Effector memory CD4-positive, alpha-beta T cell (primary cell): Measurements from ENCODE around the gene PFKFB2.

Experiments
- DNase-seq, 3 donors: peaks; one replicate each; pipeline ENCODE4 v3.0.0-alpha.2; 2020
- H3K27ac ChIP-seq: 2 replicates; pipeline ENCODE4 v1.7.0; 2013; ENCODE audit warnings: mild to moderate bottlenecking, low read length, moderate library complexity; ENCODE audit not compliant: insufficient read depth, poor library complexity, severe bottlenecking
- H3K27me3 ChIP-seq: replicated peaks from 2 replicates; pipeline ENCODE4 v1.7.0; 2013; ENCODE audit warnings: mild to moderate bottlenecking, low read length; ENCODE audit not compliant: insufficient read depth, control insufficient read depth, poor library complexity, severe bottlenecking
- H3K36me3 ChIP-seq: 2 replicates; pipeline ENCODE4 v1.7.0; 2013; ENCODE audit warnings: mild to moderate bottlenecking, low read length, moderate library complexity; ENCODE audit not compliant: control insufficient read depth, insufficient read depth
- H3K4me1 ChIP-seq: 2 replicates; pipeline ENCODE4 v1.7.0; 2013; ENCODE audit warnings: low read length, mild to moderate bottlenecking; ENCODE audit not compliant: control insufficient read depth, insufficient read depth, poor library complexity, severe bottlenecking
- H3K4me3 ChIP-seq: 2 replicates; pipeline ENCODE4 v1.7.0; 2013; ENCODE audit warnings: low read length, low read depth, mild to moderate bottlenecking; ENCODE audit not compliant: insufficient read depth, poor library complexity, severe bottlenecking
- H3K9me3 ChIP-seq: 2 replicates; pipeline ENCODE4 v1.7.0; 2013; ENCODE audit warnings: mild to moderate bottlenecking, low read length, moderate library complexity; ENCODE audit not compliant: control insufficient read depth

The PFKFB2 gene

DNA sequence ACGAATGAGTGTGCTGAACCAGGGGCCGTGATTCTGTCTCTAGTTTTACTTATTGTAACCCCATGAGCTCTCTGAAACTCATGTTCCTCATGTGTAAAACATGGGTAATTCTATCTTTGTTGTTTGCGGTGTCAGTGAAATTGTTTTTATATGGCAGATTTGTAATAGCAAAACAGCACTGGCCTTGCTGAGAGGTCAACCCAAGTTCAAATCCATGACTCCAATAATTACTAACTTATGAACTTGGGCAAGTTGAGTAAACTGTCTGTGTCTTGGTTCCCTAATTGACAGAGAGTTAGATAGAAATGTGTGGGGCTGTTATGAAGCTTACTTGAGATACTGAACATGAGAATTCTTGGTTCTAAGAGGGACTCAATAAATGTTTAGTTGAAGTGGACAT lies 38.3 kb upstream of the PFKFB2 start:
- no peak overlapping the region for H3K4me3 ChIP-seq
- no peak overlapping the region for H3K27ac ChIP-seq
- no peaks in the 10 kb centered on the region for H3K4me1 ChIP-seq
- H3K9me3 ChIP-seq, result no peaks in the 10 kb centered on the region
- H3K36me3 ChIP-seq, result no peaks in the 10 kb centered on the region
- no peak for DNase-seq
- H3K27me3 ChIP-seq, result no peaks in the 10 kb centered on the region

GRCh38 chr1:207015791-207016190 lies 37.3 kb upstream of the PFKFB2 start:
- Histone ChIP-seq H3K36me3 (no peaks in the 10 kb centered on the region), H3K4me1 (no peaks in the 10 kb centered on the region), H3K9me3 (no peaks in the 10 kb centered on the region), H3K4me3 (no peak overlapping the region), H3K27me3 (no peaks in the 10 kb centered on the region), H3K27ac (no peak overlapping the region)
- DNase-seq, result no peak

GRCh38 chr1:207017615-207018559 lies 35.2 kb upstream of the PFKFB2 start:
- no peak for DNase-seq
- H3K4me3 ChIP-seq, result no peak overlapping the region

DNA sequence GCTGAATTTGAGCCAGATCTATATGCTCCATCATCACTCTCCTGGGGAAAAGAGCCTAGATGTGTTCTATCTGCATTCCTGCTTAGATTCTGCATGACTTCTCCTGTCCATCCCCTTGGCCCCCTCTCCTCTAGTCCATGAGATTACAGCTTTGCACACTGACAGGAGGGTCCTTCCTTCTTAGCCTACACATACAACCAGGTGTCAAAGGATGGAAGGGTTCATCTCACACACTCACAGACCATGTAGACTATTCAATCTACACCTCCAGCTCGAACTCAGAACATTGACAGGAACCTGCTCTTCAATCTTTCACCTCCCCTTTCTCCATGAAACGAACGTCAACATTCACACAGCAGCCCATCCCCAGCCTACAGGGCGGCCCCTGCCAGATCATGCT lies 34.4 kb upstream of the PFKFB2 start:
- Histone ChIP-seq H3K4me1 (no peaks in the 10 kb centered on the region), H3K4me3 (no peak overlapping the region), H3K27ac (no peak overlapping the region), H3K36me3 (no peaks in the 10 kb centered on the region), H3K9me3 (no peaks in the 10 kb centered on the region), H3K27me3 (no peaks in the 10 kb centered on the region)
- no peak for DNase-seq

More at GRCh38 chr1:207017615-207018559, 35.2 kb upstream of the PFKFB2 start:
- no peaks in the 10 kb centered on the region for H3K4me1 ChIP-seq
- H3K27me3 ChIP-seq, result no peaks in the 10 kb centered on the region
- no peaks in the 10 kb centered on the region for H3K36me3 ChIP-seq
- no peak overlapping the region for H3K27ac ChIP-seq
- H3K9me3 ChIP-seq, result no peaks in the 10 kb centered on the region

DNA sequence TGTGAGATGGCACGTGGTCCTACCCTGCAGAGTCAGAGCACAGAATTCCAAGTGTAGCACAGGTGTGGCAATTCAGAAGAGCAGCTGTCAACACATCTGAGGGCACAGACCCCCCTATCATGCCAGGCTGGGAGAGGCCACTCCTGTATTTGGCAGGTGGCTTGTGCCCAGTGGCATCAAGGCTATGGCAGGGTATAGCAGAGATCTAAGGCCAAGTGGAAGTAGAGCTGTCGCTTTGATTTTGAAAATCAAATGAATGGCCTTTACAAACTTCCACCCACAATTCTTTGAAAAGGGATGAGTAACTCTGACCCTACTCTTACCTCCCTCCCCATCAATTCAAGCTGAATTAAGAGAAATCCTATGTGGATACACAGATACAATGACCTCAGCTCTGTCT lies 33.9 kb upstream of the PFKFB2 start:
- no peak overlapping the region for H3K4me3 ChIP-seq
- no peaks in the 10 kb centered on the region for H3K4me1 ChIP-seq
- DNase-seq, result no peak
- no peaks in the 10 kb centered on the region for H3K36me3 ChIP-seq
- no peaks in the 10 kb centered on the region for H3K27me3 ChIP-seq
- no peak overlapping the region for H3K27ac ChIP-seq
- H3K9me3 ChIP-seq, result no peaks in the 10 kb centered on the region

DNA sequence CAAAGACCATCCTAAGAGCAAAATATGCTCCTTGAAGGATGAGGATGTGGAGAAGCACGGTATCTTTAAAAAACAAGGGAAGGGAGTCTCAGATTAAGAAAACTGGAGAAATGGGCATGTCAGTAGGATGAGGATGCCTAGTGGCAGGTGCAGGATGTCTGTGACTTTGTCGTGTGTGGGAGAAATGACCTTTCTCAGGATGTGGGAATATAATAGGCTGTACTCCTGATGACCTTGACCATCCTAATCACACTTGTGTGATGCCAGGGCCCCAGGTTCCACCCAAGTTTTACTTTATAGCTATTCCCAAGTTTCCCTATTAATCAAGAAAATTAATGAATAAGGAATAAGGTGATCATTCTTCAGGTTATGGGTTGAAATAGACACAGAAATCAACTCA lies 33.4 kb upstream of the PFKFB2 start:
- no peaks in the 10 kb centered on the region for H3K9me3 ChIP-seq
- H3K27ac ChIP-seq, result no peak overlapping the region
- no peaks in the 10 kb centered on the region for H3K36me3 ChIP-seq
- no peaks in the 10 kb centered on the region for H3K4me1 ChIP-seq
- no peak overlapping the region for H3K4me3 ChIP-seq
- H3K27me3 ChIP-seq, result no peaks in the 10 kb centered on the region
- DNase-seq, result no peak

GRCh38 chr1:207020065-207020708 lies 32.9 kb upstream of the PFKFB2 start:
- H3K27ac ChIP-seq, result no peak overlapping the region
- no peak overlapping the region for H3K4me3 ChIP-seq
- DNase-seq, result no peak
- no peaks in the 10 kb centered on the region for H3K36me3 ChIP-seq
- H3K27me3 ChIP-seq, result no peaks in the 10 kb centered on the region
- no peaks in the 10 kb centered on the region for H3K4me1 ChIP-seq
- no peaks in the 10 kb centered on the region for H3K9me3 ChIP-seq

DNA sequence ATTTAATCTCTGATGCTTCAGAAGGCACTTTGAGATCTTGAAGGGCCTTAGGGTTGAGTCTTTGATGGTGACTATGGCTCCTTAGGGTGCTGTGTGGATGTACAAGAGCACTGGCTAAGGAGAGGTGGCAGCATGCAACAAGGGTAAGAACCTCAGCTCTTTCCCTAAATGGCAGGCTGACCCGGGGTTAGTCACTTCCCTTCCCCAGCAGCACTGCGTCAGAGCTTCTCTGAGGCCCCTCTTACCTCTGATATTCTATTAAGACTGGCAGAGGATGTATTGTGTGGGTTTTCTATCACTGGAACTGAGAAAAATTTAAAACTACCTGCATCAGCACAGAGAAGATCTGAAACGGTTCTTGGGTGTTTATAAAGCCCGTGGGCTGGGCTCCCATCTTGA lies 32.4 kb upstream of the PFKFB2 start:
- Histone ChIP-seq H3K9me3 (no peaks in the 10 kb centered on the region), H3K27me3 (no peaks in the 10 kb centered on the region), H3K4me3 (no peak overlapping the region), H3K4me1 (no peaks in the 10 kb centered on the region), H3K27ac (no peak overlapping the region), H3K36me3 (no peaks in the 10 kb centered on the region)
- DNase-seq, result no peak

- Histone ChIP-seq H3K36me3 (no peaks in the 10 kb centered on the region), H3K4me3 (no peak overlapping the region), H3K27ac (no peak overlapping the region), H3K4me1 (no peaks in the 10 kb centered on the region), H3K9me3 (no peaks in the 10 kb centered on the region), H3K27me3 (no peaks in the 10 kb centered on the region)
- no peak for DNase-seq
These were observed 31.8 kb upstream of the PFKFB2 start for GRCh38 chr1:207021139-207021861.
